Upper lobe of left lung (tissue), 4 donors: ENCODE measurements around the gene RBM23.

ENCODE experiments used
- EP300 ChIP-seq, 4 donors: sonication (generic); formaldehyde crosslinking; IDR thresholded peaks; one replicate each; pipeline ENCODE4 v1.5.1; 2017; ENCODE audit warnings: antibody characterized with exemption in 4 of 4, control low read depth in 2 of 4
- POLR2A ChIP-seq, 4 donors: fragments of 450-650 bp; IDR thresholded peaks; one replicate each; pipeline ENCODE4 v1.5.1; 2016 to 2017; ENCODE audit warnings: antibody characterized with exemption in 4 of 4, mild to moderate bottlenecking in 2 of 4
- POLR2AphosphoS5 ChIP-seq, 2 donors: sonication (generic); formaldehyde crosslinking; IDR thresholded peaks; one replicate each; pipeline ENCODE4 v1.5.1; 2017; ENCODE audit warnings: antibody characterized with exemption in 2 of 2
- TF ChIP-seq, protein P1 (sequence below), 6 experiments: fragments of 450-650 bp in 4 of 6; fragments of 200-600 bp in 2 of 6; sonication (generic) in 2 of 6; IDR thresholded peaks; one replicate each; pipeline ENCODE4 v1.5.1; 2016 to 2019; ENCODE audit warnings: antibody characterized with exemption in 6 of 6

GRCh38 chr14:22907429-22907828, 11.5 kb downstream of the RBM23 start:
- no peak for TF ChIP-seq POLR2A (IDR thresholded peaks at IDR 0.05)
- TF ChIP-seq, protein P1, sequence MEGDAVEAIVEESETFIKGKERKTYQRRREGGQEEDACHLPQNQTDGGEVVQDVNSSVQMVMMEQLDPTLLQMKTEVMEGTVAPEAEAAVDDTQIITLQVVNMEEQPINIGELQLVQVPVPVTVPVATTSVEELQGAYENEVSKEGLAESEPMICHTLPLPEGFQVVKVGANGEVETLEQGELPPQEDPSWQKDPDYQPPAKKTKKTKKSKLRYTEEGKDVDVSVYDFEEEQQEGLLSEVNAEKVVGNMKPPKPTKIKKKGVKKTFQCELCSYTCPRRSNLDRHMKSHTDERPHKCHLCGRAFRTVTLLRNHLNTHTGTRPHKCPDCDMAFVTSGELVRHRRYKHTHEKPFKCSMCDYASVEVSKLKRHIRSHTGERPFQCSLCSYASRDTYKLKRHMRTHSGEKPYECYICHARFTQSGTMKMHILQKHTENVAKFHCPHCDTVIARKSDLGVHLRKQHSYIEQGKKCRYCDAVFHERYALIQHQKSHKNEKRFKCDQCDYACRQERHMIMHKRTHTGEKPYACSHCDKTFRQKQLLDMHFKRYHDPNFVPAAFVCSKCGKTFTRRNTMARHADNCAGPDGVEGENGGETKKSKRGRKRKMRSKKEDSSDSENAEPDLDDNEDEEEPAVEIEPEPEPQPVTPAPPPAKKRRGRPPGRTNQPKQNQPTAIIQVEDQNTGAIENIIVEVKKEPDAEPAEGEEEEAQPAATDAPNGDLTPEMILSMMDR (IDR thresholded peaks at IDR 0.05) = no peak
- TF ChIP-seq POLR2AphosphoS5 (IDR thresholded peaks at IDR 0.05) = no peak
- no peak for TF ChIP-seq EP300 (IDR thresholded peaks at IDR 0.05)
